Transverse colon (tissue), 4 donors: Measurements from ENCODE around the gene FRYL. TPM values are rescaled to one million over a fixed set of nuclear protein-coding genes. Genes with fewer than 3 reads are reported as not detected.
"Not testable (repeated sequence)": the region's sequence is repeated elsewhere in the genome, so short reads cannot be mapped to it uniquely, and the experiment has no call there.

Source experiments
- DNase-seq: peaks from one replicate; pipeline ENCODE4 v3.0.0-alpha.2; 2019
- H3K27ac ChIP-seq, 4 donors: fragments of 200-600 bp; sonication (generic); 2 replicates each; pipeline ENCODE4 v1.5.1; 2016 to 2018; ENCODE audit warnings: inconsistent platforms in 4 of 4
- H3K27me3 ChIP-seq: fragments of 200-600 bp; sonication (generic); 2 replicates; pipeline ENCODE4 v1.5.1; 2017; ENCODE audit warnings: inconsistent platforms
- H3K36me3 ChIP-seq, 4 donors: fragments of 200-600 bp; sonication (generic); 2 replicates each; pipeline ENCODE4 v1.5.1; 2017 to 2019; ENCODE audit warnings: inconsistent platforms in 4 of 4
- H3K4me1 ChIP-seq, 4 donors: fragments of 200-600 bp; sonication (generic); 2 replicates each; pipeline ENCODE4 v1.5.1; 2017 to 2020; ENCODE audit warnings: inconsistent platforms in 4 of 4
- H3K4me3 ChIP-seq, 4 donors: fragments of 200-600 bp; sonication (generic); 1 replicate in 1 of 4; 2 replicates in 3 of 4; pipeline versions ENCODE4 v1.5.1 to v1.6.1; 2017 to 2019; ENCODE audit warnings: inconsistent platforms in 4 of 4
- H3K9me3 ChIP-seq, 2 donors: fragments of 200-600 bp; sonication (generic); 2 replicates each; pipeline ENCODE4 v1.5.1; 2017 to 2019; ENCODE audit warnings: inconsistent platforms in 2 of 2
- CTCF ChIP-seq, 5 experiments: fragments of 200-600 bp in 3 of 5; fragments of 450-650 bp in 2 of 5; sonication (generic) in 3 of 5; IDR thresholded peaks; 1 replicate in 2 of 5; 2 replicates in 3 of 5; pipeline ENCODE4 v1.5.1; 2016 to 2017; ENCODE audit warnings: antibody characterized with exemption in 5 of 5, inconsistent platforms in 3 of 5, mild to moderate bottlenecking in 2 of 5, moderate library complexity in 1 of 5
- EP300 ChIP-seq: sonication (generic); formaldehyde crosslinking; IDR thresholded peaks from one replicate; pipeline ENCODE4 v1.6.1; 2017; ENCODE audit warnings: antibody characterized with exemption, low read depth
- POLR2A ChIP-seq: fragments of 450-650 bp; IDR thresholded peaks from one replicate; pipeline ENCODE4 v1.6.1; 2016; ENCODE audit warnings: antibody characterized with exemption, mild to moderate bottlenecking, moderate library complexity
- POLR2AphosphoS5 ChIP-seq, 3 donors: sonication (generic); formaldehyde crosslinking; IDR thresholded peaks; one replicate each; pipeline ENCODE4 v1.6.1; 2016; ENCODE audit warnings: antibody characterized with exemption in 3 of 3
- WGBS, 2 donors: methylation state at CpG; one replicate each; pipeline ENCODE4 v1.1.5; 2018; ENCODE audit warnings: low coverage in 1 of 2; 5-methylcytosine and 5-hydroxymethylcytosine counted together
- in situ Hi-C, 4 donors: fragments of 200-750 bp; cut with MboI; loops; one replicate each; pipeline versions ENCODE4 v1.15.0 to v1.15.1; 2017; ENCODE audit warnings: low sequenced_read_pairs in 3 of 4, low pct_ligation_motif_present in 1 of 4, low pct_unique_long_range_greater_than_20kb in 1 of 4
- intact Hi-C: fragments of 100-400 bp; cut with DNase I; formaldehyde crosslinking; loops from one replicate; pipeline ENCODE4 v1.15.1; 2023; ENCODE audit warnings: low total_unique reads
- total RNA-seq, 4 donors: library from RNA; depleted of rRNA; stranded (reverse); fragments of >200 nt; gene quantifications; one replicate each; pipeline ENCODE4 v1.1.0, GENCODE V29; 2016

FRYL gene
- total RNA-seq, 4 donors from 2014 or later, result 477 to 645 (median 545) TPM

GRCh38 chr4:48748949-48749596 lies 31.0 kb downstream of the FRYL start:
- no peak overlapping the region for H3K4me3 ChIP-seq
- H3K27ac ChIP-seq, result no peak overlapping the region
- intact Hi-C loops (no loop called here), in situ Hi-C loops (no loop called here)
- no peak for TF ChIP-seq EP300
- TF ChIP-seq POLR2AphosphoS5 (IDR thresholded peaks at IDR 0.05), result no peak
- TF ChIP-seq POLR2A, result no peak
- no peak for TF ChIP-seq CTCF (IDR thresholded peaks at IDR 0.05)
- H3K9me3 ChIP-seq, result no peaks in the 10 kb centered on the region
- DNase-seq, result no peak
- no peaks in the 10 kb centered on the region for H3K27me3 ChIP-seq
- H3K4me1 ChIP-seq, result peaks cover 9 to 25% (median 17%) of the 10 kb centered on the region in 4 donors
- WGBS, 2 donors, result 84 to 92% methylated on average over 5 to 11 of the region's 11 CpGs
- no peaks in the 10 kb centered on the region for H3K36me3 ChIP-seq

GRCh38 chr4:48746608-48747362 lies 33.3 kb downstream of the FRYL start:
- DNase-seq, result no peak
- in situ Hi-C loops, result no loop called here
- intact Hi-C loops, result no loop called here
- H3K9me3 ChIP-seq, result no peaks in the 10 kb centered on the region
- TF ChIP-seq CTCF (IDR thresholded peaks at IDR 0.05), result no peak
- no peak for TF ChIP-seq POLR2AphosphoS5 (IDR thresholded peaks at IDR 0.05)
- TF ChIP-seq EP300, result no peak
- no peak for TF ChIP-seq POLR2A
- no peaks in the 10 kb centered on the region for H3K27me3 ChIP-seq
- H3K4me3 ChIP-seq, result no peak overlapping the region
- H3K4me1 ChIP-seq, result peaks cover 0 to 15% (median 6%) of the 10 kb centered on the region in 4 donors
- no peaks in the 10 kb centered on the region for H3K36me3 ChIP-seq
- H3K27ac ChIP-seq, result no peak overlapping the region
- WGBS, 2 donors, result 47 to 69% methylated on average over 2 to 4 of the region's 4 CpGs

DNA sequence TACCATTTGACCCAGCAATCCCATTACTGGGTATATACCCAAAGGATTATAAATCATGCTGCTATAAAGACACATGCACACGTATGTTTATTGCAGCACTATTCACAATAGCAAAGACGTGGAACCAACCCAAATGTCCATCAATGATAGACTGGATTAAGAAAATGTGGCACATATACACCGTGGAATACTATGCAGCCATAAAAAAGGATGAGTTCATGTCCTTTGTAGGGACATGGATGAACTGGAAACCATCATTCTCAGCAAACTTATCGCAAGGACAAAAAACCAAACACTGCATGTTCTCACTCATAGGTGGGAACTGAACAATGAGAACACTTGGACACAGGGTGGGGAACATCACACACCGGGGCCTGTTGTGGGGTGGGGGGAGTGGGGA lies 34.9 kb downstream of the FRYL start:
- H3K27ac ChIP-seq, in situ Hi-C loops, H3K36me3 ChIP-seq, DNase-seq, H3K4me3 ChIP-seq, H3K27me3 ChIP-seq, H3K9me3 ChIP-seq, intact Hi-C loops: not testable (repeated sequence)
- peaks cover 0 to 29% (median 8%) of the 10 kb centered on the region in 4 donors for H3K4me1 ChIP-seq
- 97 to 100% methylated on average over 3 to 5 of the region's 5 CpGs for WGBS, 2 donors

DNA sequence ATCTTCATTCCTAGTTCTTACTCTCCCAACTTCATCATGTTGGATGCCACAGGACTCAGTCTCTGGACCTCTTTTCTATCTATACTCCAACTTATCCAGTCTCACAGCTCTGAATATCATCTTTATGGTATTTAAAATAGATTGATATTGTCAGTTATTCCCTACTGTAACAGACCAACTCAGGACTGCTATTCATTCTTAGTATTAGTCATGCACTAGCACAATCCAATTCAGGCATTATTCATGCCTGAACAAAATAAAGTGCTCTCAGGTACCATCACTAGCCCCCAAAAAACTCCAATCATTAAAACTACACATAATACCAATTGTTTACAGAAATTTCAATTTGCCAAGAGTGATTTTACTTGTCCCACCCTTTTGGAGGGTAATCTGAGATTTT lies 37.7 kb downstream of the FRYL start:
- in situ Hi-C loops (no loop called here), intact Hi-C loops (no loop called here)
- peaks cover 0 to 25% (median 10%) of the 10 kb centered on the region in 4 donors for H3K4me1 ChIP-seq
- H3K27me3 ChIP-seq, result no peaks in the 10 kb centered on the region
- DNase-seq, result no peak
- no peak overlapping the region for H3K27ac ChIP-seq
- TF ChIP-seq CTCF (IDR thresholded peaks at IDR 0.05) (no peak), POLR2AphosphoS5 (IDR thresholded peaks at IDR 0.05) (no peak), POLR2A (no peak), EP300 (no peak)
- H3K4me3 ChIP-seq, result no peak overlapping the region
- no peaks in the 10 kb centered on the region for H3K36me3 ChIP-seq
- H3K9me3 ChIP-seq, result no peaks in the 10 kb centered on the region
